PC-3 (cell line): Measurements from ENCODE around the gene STAP1. TPM values are rescaled to one million over a fixed set of nuclear protein-coding genes. Genes with fewer than 3 reads are reported as not detected.

Experiments
- ATAC-seq: fragments of 200-7000 bp; cut with Tn5 transposase; 2 replicates; pipeline ENCODE4 v1.9.1; 2020; ENCODE audit warnings: mild to moderate bottlenecking, moderate library complexity
- BruUV-seq: library from RNA; stranded (reverse); fragments of 400-500 nt; replicated peaks from 2 replicates; lab custom pipeline; 2021; lab: Mats Ljungman, UMichigan
- CTCF ChIA-PET: fragments of 300-600 bp; sonication (Branson Sonifier 250); formaldehyde crosslinking; loops from one replicate; lab custom pipeline; 2022; ENCODE audit warnings: antibody characterized with exemption; lab: Charles Lee
- POLR2A ChIA-PET: fragments of 300-600 bp; sonication (Branson Sonifier 250); formaldehyde crosslinking; loops from one replicate; lab custom pipeline; 2022; ENCODE audit warnings: antibody characterized with exemption; ENCODE audit not compliant: unreplicated experiment; lab: Charles Lee
- DNase-seq: peaks from one replicate; pipeline ENCODE4 v3.0.0-alpha.2; 2015
- H2AFZ ChIP-seq: fragments of 300-600 bp; sonication (generic); 2 replicates; pipeline ENCODE4 v1.6.0; 2016; ENCODE audit warnings: antibody characterized with exemption, low read length
- H3F3A ChIP-seq: fragments of 300-600 bp; sonication (generic); one replicate; pipeline ENCODE4 v1.6.0; 2017; ENCODE audit warnings: antibody characterized with exemption, low read length, control low read depth, mild to moderate bottlenecking; ENCODE audit not compliant: unreplicated experiment
- H3K27ac ChIP-seq: fragments of 300-600 bp; sonication (generic); 2 replicates; pipeline ENCODE4 v1.5.1; 2016; ENCODE audit warnings: mild to moderate bottlenecking, low read length
- H3K27me3 ChIP-seq: fragments of 300-600 bp; sonication (generic); 2 replicates; pipeline ENCODE4 v1.6.1; 2016; ENCODE audit warnings: low read length, mixed read lengths
- H3K36me3 ChIP-seq: fragments of 300-600 bp; sonication (generic); 2 replicates; pipeline ENCODE4 v1.6.1; 2016; ENCODE audit warnings: low read depth, mixed run types, low read length, mixed read lengths
- H3K4me1 ChIP-seq: fragments of 300-600 bp; sonication (generic); 2 replicates; pipeline ENCODE4 v1.5.1; 2016; ENCODE audit warnings: low read length; ENCODE audit not compliant: insufficient read depth
- H3K4me2 ChIP-seq: fragments of 300-600 bp; sonication (generic); 2 replicates; pipeline ENCODE4 v1.6.0; 2016; ENCODE audit warnings: low read length
- H3K4me3 ChIP-seq: fragments of 300-600 bp; sonication (generic); 2 replicates; pipeline ENCODE4 v1.5.1; 2016; ENCODE audit warnings: mild to moderate bottlenecking, low read length, mixed read lengths
- H3K79me2 ChIP-seq: fragments of 300-600 bp; sonication (generic); 2 replicates; pipeline ENCODE4 v1.6.1; 2017; ENCODE audit warnings: low read length, mixed read lengths
- H3K9ac ChIP-seq: fragments of 300-600 bp; sonication (generic); 2 replicates; pipeline ENCODE4 v1.6.0; 2016; ENCODE audit warnings: mild to moderate bottlenecking, low read length
- H3K9me2 ChIP-seq: fragments of 300-600 bp; sonication (generic); replicated peaks from 2 replicates; pipeline ENCODE4 v1.6.1; 2016; ENCODE audit warnings: mixed run types, low read length, mixed read lengths
- H3K9me3 ChIP-seq: fragments of 300-600 bp; sonication (generic); 2 replicates; pipeline ENCODE4 v1.6.1; 2016; ENCODE audit warnings: low read length, mixed read lengths
- H4K20me1 ChIP-seq: fragments of 300-600 bp; sonication (generic); 2 replicates; pipeline ENCODE4 v1.6.1; 2016; ENCODE audit warnings: low read length, mixed read lengths
- EZH2 ChIP-seq: fragments of 300-600 bp; sonication (generic); IDR thresholded peaks from one replicate; pipeline ENCODE4 v1.6.1; 2017; ENCODE audit warnings: antibody characterized with exemption, mild to moderate bottlenecking, low read length; ENCODE audit not compliant: unreplicated experiment
- EZH2phosphoT487 ChIP-seq: fragments of 300-600 bp; sonication (generic); IDR thresholded peaks from 2 replicates; pipeline ENCODE4 v1.6.1; 2018; ENCODE audit warnings: mild to moderate bottlenecking, antibody characterized with exemption, low read length, borderline replicate concordance
- intact Hi-C: fragments of 100-400 bp; cut with micrococcal nuclease; formaldehyde crosslinking; loops from 2 replicates; pipeline ENCODE4 v1.9.0; 2023
- total RNA-seq: library from RNA; depleted of rRNA; stranded (reverse); fragments of >200 nt; gene quantifications from 2 replicates; pipeline ENCODE4 v1.2.3, GENCODE V29; 2014
- TF ChIP-seq, protein P1 (sequence below): fragments of 300-600 bp; sonication (generic); conservative IDR thresholded peaks from 2 replicates; pipeline ENCODE4 v1.5.1; 2017; ENCODE audit warnings: antibody characterized with exemption, low read depth, mild to moderate bottlenecking, low read length

Gene STAP1
- total RNA-seq, 1 experiment from 2014 or later, result not detected

GRCh38 chr4:67545199-67546003 is 13.1 kb upstream of the STAP1 start, which contains the start of gene CENPC:
CENPC (minus strand) TSS chr4:67545503; CDS start chr4:67545355, 148 bp downstream.
- ATAC-seq (peak; percentile 96), DNase-seq (peak; percentile 99)
- Histone ChIP-seq H3K4me1 (peaks cover 30% of the 10 kb centered on the region), H4K20me1 (peaks cover 19% of the 10 kb centered on the region; the same call in 1 of the 2 replicates), H2AFZ (peak within 1 kb of the TSS; percentile 92), H3F3A (no peaks in the 10 kb centered on the region), H3K9ac (peak within 1 kb of the TSS; percentile 97), H3K79me2 (peaks cover 40% of the 10 kb centered on the region), H3K27ac (peak within 1 kb of the TSS; percentile 61), H3K27me3 (no peaks in the 10 kb centered on the region), H3K36me3 (peaks cover 6% of the 10 kb centered on the region; the same call in 1 of the 2 replicates), H3K9me2 (no peaks in the 10 kb centered on the region), H3K4me2 (peak within 1 kb of the TSS; percentile 91), H3K9me3 (no peaks in the 10 kb centered on the region), H3K4me3 (peak within 1 kb of the TSS; percentile 96)
- CTCF ChIA-PET, result no interaction called here
- intact Hi-C loops, result loop anchor here (1.0 to 10.0 kb wide), 3 partner anchors 56 to 629 kb away; no protein-coding TSS in a partner anchor
- TF ChIP-seq EZH2, result no peak
- TF ChIP-seq, protein P1, sequence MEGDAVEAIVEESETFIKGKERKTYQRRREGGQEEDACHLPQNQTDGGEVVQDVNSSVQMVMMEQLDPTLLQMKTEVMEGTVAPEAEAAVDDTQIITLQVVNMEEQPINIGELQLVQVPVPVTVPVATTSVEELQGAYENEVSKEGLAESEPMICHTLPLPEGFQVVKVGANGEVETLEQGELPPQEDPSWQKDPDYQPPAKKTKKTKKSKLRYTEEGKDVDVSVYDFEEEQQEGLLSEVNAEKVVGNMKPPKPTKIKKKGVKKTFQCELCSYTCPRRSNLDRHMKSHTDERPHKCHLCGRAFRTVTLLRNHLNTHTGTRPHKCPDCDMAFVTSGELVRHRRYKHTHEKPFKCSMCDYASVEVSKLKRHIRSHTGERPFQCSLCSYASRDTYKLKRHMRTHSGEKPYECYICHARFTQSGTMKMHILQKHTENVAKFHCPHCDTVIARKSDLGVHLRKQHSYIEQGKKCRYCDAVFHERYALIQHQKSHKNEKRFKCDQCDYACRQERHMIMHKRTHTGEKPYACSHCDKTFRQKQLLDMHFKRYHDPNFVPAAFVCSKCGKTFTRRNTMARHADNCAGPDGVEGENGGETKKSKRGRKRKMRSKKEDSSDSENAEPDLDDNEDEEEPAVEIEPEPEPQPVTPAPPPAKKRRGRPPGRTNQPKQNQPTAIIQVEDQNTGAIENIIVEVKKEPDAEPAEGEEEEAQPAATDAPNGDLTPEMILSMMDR, result no peak
- TF ChIP-seq EZH2phosphoT487, result no peak
- no TSS peak for BruUV-seq
- POLR2A ChIA-PET, result interaction anchor here (0.6 kb wide), 1 partner anchor 58 kb away, joined by 3 read pairs; no protein-coding TSS in a partner anchor

DNA sequence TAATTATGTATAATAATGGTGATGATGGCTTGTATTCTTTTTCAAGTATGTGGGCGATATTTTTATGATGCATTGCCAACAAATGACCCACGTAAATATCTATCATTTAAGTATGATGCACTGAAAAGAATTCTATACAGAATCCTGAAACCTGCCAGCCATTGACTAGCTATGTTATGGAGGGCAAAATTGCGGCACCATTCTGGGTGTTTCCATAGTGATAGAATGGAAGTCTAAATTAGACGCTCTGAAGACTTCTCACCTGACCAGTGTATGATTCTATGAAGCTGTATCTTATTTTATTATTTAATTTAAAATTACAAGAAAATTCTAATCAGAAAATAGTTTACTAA is 12.5 kb upstream of the STAP1 start:
- Histone ChIP-seq H3K4me1 (peaks cover 30% of the 10 kb centered on the region), H3K9me2 (no peaks in the 10 kb centered on the region), H3K9me3 (no peaks in the 10 kb centered on the region), H3K79me2 (peaks cover 40% of the 10 kb centered on the region), H3K27ac (peak overlapping the region; percentile 19; the same call in 1 of the 2 replicates), H3F3A (no peaks in the 10 kb centered on the region), H3K36me3 (peaks cover 6% of the 10 kb centered on the region; the same call in 1 of the 2 replicates), H3K27me3 (no peaks in the 10 kb centered on the region), H4K20me1 (peaks cover 19% of the 10 kb centered on the region; the same call in 1 of the 2 replicates), H2AFZ (peak overlapping the region; percentile 90), H3K9ac (peak overlapping the region; percentile 70), H3K4me2 (peak overlapping the region; percentile 86), H3K4me3 (peak overlapping the region; percentile 66)
- TF ChIP-seq EZH2phosphoT487 (no peak), EZH2 (no peak)
- TF ChIP-seq, protein P1, result no peak
- DNase-seq (no peak), ATAC-seq (no peak)
- ChIA-PET CTCF (interaction anchor here (0.6 kb wide), 1 partner anchor 943 kb away, joined by 3 read pairs; no protein-coding TSS in a partner anchor), POLR2A (no interaction called here)
- BruUV-seq, result TSS peak; percentile 81
- intact Hi-C loops, result loop anchor here (10.0 kb wide), 1 partner anchor 629 kb away; no protein-coding TSS in a partner anchor
